ENCODE measurements around the gene LCE1F. TPM values are rescaled to one million over a fixed set of nuclear protein-coding genes. Genes with fewer than 3 reads are reported as not detected.

LCE1F gene
- total RNA-seq, 1 experiment from 2014 or later, result not detected

DNA sequence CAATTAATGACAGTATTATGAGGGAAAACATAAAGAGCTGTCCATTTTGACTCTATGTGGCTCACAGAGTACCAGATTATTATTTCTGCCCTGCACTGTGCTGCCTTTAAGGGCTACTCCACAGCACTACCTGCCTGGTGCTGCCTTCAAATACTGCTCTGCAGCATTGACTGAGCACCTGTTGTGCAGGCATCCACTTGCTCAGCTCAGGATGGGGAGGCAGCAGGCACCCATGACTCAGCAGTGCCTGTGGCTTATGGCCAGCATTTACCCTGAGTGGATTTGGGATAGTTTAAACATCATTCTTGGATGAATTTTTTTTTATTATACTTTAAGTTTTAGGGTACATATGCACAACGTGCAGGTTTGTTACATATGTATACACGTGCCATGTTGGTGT, 18.1 kb upstream of the LCE1F start:
- peaks cover 94 to 95% of the 10 kb centered on the region in 2 experiments for H3K9me3 Mint-ChIP-seq
- no CpG with 5 or more reads among the region's 2 CpGs for WGBS (ENCODE audit: extremely low coverage, insufficient read length, low lambda C conversion rate)
- H3K9me3 ChIP-seq (ENCODE audit: control insufficient read depth, low read depth, low read length), result peaks cover 92% of the 10 kb centered on the region

More for the DNA sequence above, 18.1 kb upstream of the LCE1F start:
- H3K4me3 Mint-ChIP-seq, result no peak overlapping the region
- Histone ChIP-seq H3K14ac (ENCODE audit: insufficient read depth, low read length) (no peak overlapping the region), H3K27ac (ENCODE audit: insufficient read length, low read depth, low read length) (no peak overlapping the region), H2BK5ac (ENCODE audit: insufficient read length, low read length) (no peak overlapping the region), H3K23ac (ENCODE audit: insufficient read length, low read depth, low read length) (no peak overlapping the region), H3K23me2 (ENCODE audit: insufficient read length, low read depth, low read length, poor library complexity, severe bottlenecking) (no peaks in the 10 kb centered on the region), H2AFZ (ENCODE audit: low read length) (no peak overlapping the region), H4K20me1 (ENCODE audit: control insufficient read depth, insufficient read depth, insufficient read length) (no peaks in the 10 kb centered on the region), H2BK120ac (ENCODE audit: low read depth, low read length, poor library complexity, severe bottlenecking) (no peak overlapping the region), H3K4me2 (ENCODE audit: insufficient read depth, insufficient read length, low read length) (no peak overlapping the region), H3K79me2 (ENCODE audit: insufficient read depth, low read length) (no peaks in the 10 kb centered on the region), H3T11ph (ENCODE audit: low read length) (no peak overlapping the region), H2BK15ac (ENCODE audit: low read depth, low read length) (no peak overlapping the region), H3K56ac (ENCODE audit: insufficient read length, low read depth, low read length) (no peak overlapping the region), H4K5ac (ENCODE audit: insufficient read length, low read depth, low read length) (no peak overlapping the region), H4K91ac (ENCODE audit: insufficient read length, low read depth, low read length) (no peak overlapping the region), H3K79me1 (ENCODE audit: insufficient read depth, low read depth, low read length, poor library complexity, severe bottlenecking) (no peaks in the 10 kb centered on the region), H3K4me1 (ENCODE audit: insufficient read depth, low read length) (no peaks in the 10 kb centered on the region), H3K4ac (ENCODE audit: low read depth, low read length) (no peak overlapping the region), H3K18ac (ENCODE audit: insufficient read length, low read depth, low read length) (no peak overlapping the region), H2BK20ac (ENCODE audit: low read depth, low read length, poor library complexity, severe bottlenecking) (no peak overlapping the region), H3K27me3 (ENCODE audit: insufficient read depth, low read length) (no peaks in the 10 kb centered on the region), H3K9ac (ENCODE audit: extremely low read depth, insufficient read length, low read length) (no peak overlapping the region), H2BK12ac (ENCODE audit: insufficient read length, low read depth, low read length) (no peak overlapping the region), H2AK5ac (ENCODE audit: insufficient read length, low read length) (no peak overlapping the region), H4K8ac (replicated peaks; ENCODE audit: insufficient read length, low read depth, low read length) (no peak overlapping the region)
- H3K27ac Mint-ChIP-seq, result no peak overlapping the region
- H3K27me3 Mint-ChIP-seq (ENCODE audit: low read depth), result peaks cover 3% of the 10 kb centered on the region
- no peaks in the 10 kb centered on the region for H3K4me1 Mint-ChIP-seq
- DNase-seq, result no peak
- TF ChIP-seq, protein P1, sequence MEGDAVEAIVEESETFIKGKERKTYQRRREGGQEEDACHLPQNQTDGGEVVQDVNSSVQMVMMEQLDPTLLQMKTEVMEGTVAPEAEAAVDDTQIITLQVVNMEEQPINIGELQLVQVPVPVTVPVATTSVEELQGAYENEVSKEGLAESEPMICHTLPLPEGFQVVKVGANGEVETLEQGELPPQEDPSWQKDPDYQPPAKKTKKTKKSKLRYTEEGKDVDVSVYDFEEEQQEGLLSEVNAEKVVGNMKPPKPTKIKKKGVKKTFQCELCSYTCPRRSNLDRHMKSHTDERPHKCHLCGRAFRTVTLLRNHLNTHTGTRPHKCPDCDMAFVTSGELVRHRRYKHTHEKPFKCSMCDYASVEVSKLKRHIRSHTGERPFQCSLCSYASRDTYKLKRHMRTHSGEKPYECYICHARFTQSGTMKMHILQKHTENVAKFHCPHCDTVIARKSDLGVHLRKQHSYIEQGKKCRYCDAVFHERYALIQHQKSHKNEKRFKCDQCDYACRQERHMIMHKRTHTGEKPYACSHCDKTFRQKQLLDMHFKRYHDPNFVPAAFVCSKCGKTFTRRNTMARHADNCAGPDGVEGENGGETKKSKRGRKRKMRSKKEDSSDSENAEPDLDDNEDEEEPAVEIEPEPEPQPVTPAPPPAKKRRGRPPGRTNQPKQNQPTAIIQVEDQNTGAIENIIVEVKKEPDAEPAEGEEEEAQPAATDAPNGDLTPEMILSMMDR (conservative IDR thresholded peaks at IDR 0.05), result no peak
- peaks cover 17 to 49% (median 20%) of the 10 kb centered on the region in 3 experiments; a peak in 6 of 7 replicates for H3K36me3 Mint-ChIP-seq (ENCODE audit: insufficient read depth in 1 of 3, low read depth in 3 of 3)
